ENCODE results near the gene MEI4. TPM values are rescaled to one million over a fixed set of nuclear protein-coding genes. Genes with fewer than 3 reads are reported as not detected.
"Not testable (repeated sequence)": the region's sequence is repeated elsewhere in the genome, so short reads cannot be mapped to it uniquely, and the experiment has no call there.

MEI4 gene
- total and polyA plus RNA-seq, 2 of the 4 experiments (the other 2 are of a cell fraction), result not detected

- ATAC-seq (ENCODE audit: low read depth) (no peak; the same call in 1 of the 2 replicates), DNase-seq (peak; percentile 8)
- Histone ChIP-seq H3K9me3 (ENCODE audit: control insufficient read depth, insufficient read depth, low read length) (peaks cover 2% of the 10 kb centered on the region; the same call in 1 of the 2 replicates), H4K8ac (ENCODE audit: low read depth in 2 of 2, low read length in 2 of 2) (no peak overlapping the region), H4K5ac (ENCODE audit: low read depth, low read length) (no peak overlapping the region), H2BK15ac (ENCODE audit: low read depth, low read length) (no peak overlapping the region), H3K23ac (ENCODE audit: low read depth, low read length) (no peak overlapping the region), H3K9me1 (ENCODE audit: insufficient read depth, low read length) (no peaks in the 10 kb centered on the region), H3K14ac (replicated peaks; ENCODE audit: low read depth, low read length) (no peak overlapping the region), H3K4ac (ENCODE audit: low read depth, low read length) (no peak overlapping the region), H3K4me2 (ENCODE audit: low read depth, low read length) (no peak overlapping the region), H2AFZ (replicated peaks; ENCODE audit: low read length, poor library complexity) (no peak overlapping the region), H3K27ac (ENCODE audit: insufficient read depth, low read length) (no peak overlapping the region), H2BK20ac (ENCODE audit: low read depth, low read length) (no peak overlapping the region), H2BK5ac (ENCODE audit: low read depth, low read length, poor library complexity, severe bottlenecking) (no peak overlapping the region), H2AK5ac (ENCODE audit: low read depth, low read length) (no peak overlapping the region), H2AK9ac (replicated peaks; ENCODE audit: low read depth, low read length, poor library complexity) (no peak overlapping the region), H3K56ac (ENCODE audit: extremely low read depth, insufficient read depth, low read length) (no peak overlapping the region), H3K9ac (ENCODE audit: low read depth, low read length) (no peak overlapping the region), H4K91ac (ENCODE audit: insufficient read depth, low read depth, low read length) (no peak overlapping the region), H3K18ac (ENCODE audit: low read depth, low read length) (no peak overlapping the region), H3K27me3 (ENCODE audit: control insufficient read depth, insufficient read depth, low read length) (no peaks in the 10 kb centered on the region), H4K20me1 (ENCODE audit: insufficient read depth, low read length) (no peaks in the 10 kb centered on the region), H3K4me1 (ENCODE audit: control insufficient read depth, insufficient read depth, low read length) (no peaks in the 10 kb centered on the region), H2BK120ac (ENCODE audit: low read depth, low read length) (no peak overlapping the region), H3K79me1 (ENCODE audit: low read depth in 1 of 2, low read length in 2 of 2) (no peaks in the 10 kb centered on the region), H3K4me3 (ENCODE audit: insufficient read depth, low read depth, low read length) (no peak overlapping the region), H3K36me3 (ENCODE audit: control insufficient read depth, insufficient read depth, low read length) (no peaks in the 10 kb centered on the region)
- intact Hi-C loops (cut with micrococcal nuclease) (loop anchor here (1.0 kb wide), 1 partner anchor 1070 kb away; no protein-coding TSS in a partner anchor), dilution Hi-C loops (cut with HindIII; ENCODE audit: low sequenced_read_pairs, unreplicated experiment) (no loop called here), in situ Hi-C loops (cut with MboI; ENCODE audit: low sequenced_read_pairs) (loop anchor here (25.0 kb wide), 1 partner anchor 1072 kb away; no protein-coding TSS in a partner anchor)
- ChIA-PET POLR2A (ENCODE audit: unreplicated experiment) (no interaction called here), CTCF (no interaction called here)
- WGBS, 2 experiments (ENCODE audit: extremely low coverage in 2 of 2, insufficient read length in 1 of 2), result no CpG with 5 or more reads among the region's 1 CpG
- TF ChIP-seq NFE2L2 (IDR thresholded peaks at IDR 0.05; ENCODE audit: low read depth, low read length) (no peak), RAD21 (IDR thresholded peaks at IDR 0.05; ENCODE audit: low read length) (peak; percentile 44), MAZ (IDR thresholded peaks at IDR 0.05; ENCODE audit: borderline replicate concordance, low read depth, low read length) (no peak), CTCF (conservative IDR thresholded peaks at IDR 0.05; ENCODE audit: low read depth, low read length) (peak; percentile 49), SMC3 (IDR thresholded peaks at IDR 0.05; ENCODE audit: low read depth, low read length) (peak; percentile 63)
- BruUV-seq (replicated peaks), result no TSS peak
These were observed 87.5 kb downstream of the MEI4 start for GRCh38 chr6:77740380-77740779.

GRCh38 chr6:77752156-77752555 is 99.3 kb downstream of the MEI4 start:
- intact Hi-C loops (cut with micrococcal nuclease); BruUV-seq (replicated peaks); in situ Hi-C loops (cut with MboI; ENCODE audit: low sequenced_read_pairs): not testable (repeated sequence)

More at GRCh38 chr6:77752156-77752555, 99.3 kb downstream of the MEI4 start:
- H3K23ac ChIP-seq (ENCODE audit: low read depth, low read length); H2AFZ ChIP-seq (replicated peaks; ENCODE audit: low read length, poor library complexity); H2BK15ac ChIP-seq (ENCODE audit: low read depth, low read length); dilution Hi-C loops (cut with HindIII; ENCODE audit: low sequenced_read_pairs, unreplicated experiment); H3K4me2 ChIP-seq (ENCODE audit: low read depth, low read length); H3K27me3 ChIP-seq (ENCODE audit: control insufficient read depth, insufficient read depth, low read length); POLR2A ChIA-PET (ENCODE audit: unreplicated experiment); ATAC-seq (ENCODE audit: low read depth); H3K4ac ChIP-seq (ENCODE audit: low read depth, low read length); H4K91ac ChIP-seq (ENCODE audit: insufficient read depth, low read depth, low read length); H3K9me3 ChIP-seq (ENCODE audit: control insufficient read depth, insufficient read depth, low read length); H3K27ac ChIP-seq (ENCODE audit: insufficient read depth, low read length); H2BK120ac ChIP-seq (ENCODE audit: low read depth, low read length); H3K4me3 ChIP-seq (ENCODE audit: insufficient read depth, low read depth, low read length); H4K20me1 ChIP-seq (ENCODE audit: insufficient read depth, low read length); H3K18ac ChIP-seq (ENCODE audit: low read depth, low read length); H4K5ac ChIP-seq (ENCODE audit: low read depth, low read length); H2BK20ac ChIP-seq (ENCODE audit: low read depth, low read length); H2AK5ac ChIP-seq (ENCODE audit: low read depth, low read length); H4K8ac ChIP-seq (ENCODE audit: low read depth in 2 of 2, low read length in 2 of 2); H3K9ac ChIP-seq (ENCODE audit: low read depth, low read length); H3K14ac ChIP-seq (replicated peaks; ENCODE audit: low read depth, low read length); H3K9me1 ChIP-seq (ENCODE audit: insufficient read depth, low read length); H3K79me1 ChIP-seq (ENCODE audit: low read depth in 1 of 2, low read length in 2 of 2); H2BK5ac ChIP-seq (ENCODE audit: low read depth, low read length, poor library complexity, severe bottlenecking); H3K36me3 ChIP-seq (ENCODE audit: control insufficient read depth, insufficient read depth, low read length); H3K56ac ChIP-seq (ENCODE audit: extremely low read depth, insufficient read depth, low read length); H2AK9ac ChIP-seq (replicated peaks; ENCODE audit: low read depth, low read length, poor library complexity); CTCF ChIA-PET; H3K4me1 ChIP-seq (ENCODE audit: control insufficient read depth, insufficient read depth, low read length); DNase-seq: not testable (repeated sequence)
- WGBS, 2 experiments (ENCODE audit: extremely low coverage in 2 of 2, insufficient read length in 1 of 2), result no CpG with 5 or more reads among the region's 1 CpG
